Measurements from ENCODE around the gene FAF1.
"Not testable (repeated sequence)": the region's sequence is repeated elsewhere in the genome, so short reads cannot be mapped to it uniquely, and the experiment has no call there.

FAF1 gene

GRCh38 chr1:50787266-50787665 is 172.8 kb downstream of the FAF1 start:
- Histone ChIP-seq H3K4me1 (ENCODE audit: insufficient read depth, low read length) (no peaks in the 10 kb centered on the region), H3K36me3 (ENCODE audit: insufficient read depth, low read depth, low read length) (0 out of 2 replicates have a peak, but pooled peaks cover 8% of the 10 kb centered on the region), H3K27me3 (ENCODE audit: insufficient read depth, low read length) (no peaks in the 10 kb centered on the region), H3K4me3 (ENCODE audit: low read length) (no peak overlapping the region), H3K9me3 (ENCODE audit: insufficient read depth, low read depth, low read length) (no peaks in the 10 kb centered on the region), H3K27ac (ENCODE audit: low read length) (no peak overlapping the region), H3K9ac (ENCODE audit: low read depth, low read length) (no peak overlapping the region)

GRCh38 chr1:50783286-50783685 is 176.8 kb downstream of the FAF1 start:
- H3K9ac ChIP-seq (ENCODE audit: low read depth, low read length): no peak overlapping the region
- no peaks in the 10 kb centered on the region for H3K4me1 ChIP-seq (ENCODE audit: insufficient read depth, low read length)
- H3K36me3 ChIP-seq (ENCODE audit: insufficient read depth, low read depth, low read length): 0 out of 2 replicates have a peak, but pooled peaks cover 8% of the 10 kb centered on the region
- H3K4me3 ChIP-seq (ENCODE audit: low read length): no peak overlapping the region
- no peaks in the 10 kb centered on the region for H3K9me3 ChIP-seq (ENCODE audit: insufficient read depth, low read depth, low read length)
- H3K27ac ChIP-seq (ENCODE audit: low read length): no peak overlapping the region
- no peaks in the 10 kb centered on the region for H3K27me3 ChIP-seq (ENCODE audit: insufficient read depth, low read length)

DNA sequence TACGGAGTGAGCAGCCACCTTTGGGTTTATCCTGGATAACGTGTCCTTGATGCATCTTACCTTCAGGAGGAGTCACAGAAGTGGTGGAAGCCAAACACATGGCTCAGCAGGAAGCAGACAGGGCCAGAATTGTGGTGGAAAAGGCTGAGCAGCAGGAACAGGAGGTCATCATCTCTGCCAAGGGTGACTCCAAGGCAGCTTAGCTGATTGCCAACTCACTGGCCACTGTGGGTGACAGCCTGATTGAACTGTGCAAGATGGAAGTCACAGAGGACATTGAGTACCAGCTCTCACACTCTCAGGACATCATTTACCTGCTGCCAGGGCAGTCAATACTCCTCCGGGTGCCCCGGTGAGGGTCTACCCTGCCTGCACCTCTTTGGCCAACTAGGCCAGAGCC is 179.3 kb downstream of the FAF1 start:
- H3K4me1 ChIP-seq (ENCODE audit: insufficient read depth, low read length): no peaks in the 10 kb centered on the region

DNA sequence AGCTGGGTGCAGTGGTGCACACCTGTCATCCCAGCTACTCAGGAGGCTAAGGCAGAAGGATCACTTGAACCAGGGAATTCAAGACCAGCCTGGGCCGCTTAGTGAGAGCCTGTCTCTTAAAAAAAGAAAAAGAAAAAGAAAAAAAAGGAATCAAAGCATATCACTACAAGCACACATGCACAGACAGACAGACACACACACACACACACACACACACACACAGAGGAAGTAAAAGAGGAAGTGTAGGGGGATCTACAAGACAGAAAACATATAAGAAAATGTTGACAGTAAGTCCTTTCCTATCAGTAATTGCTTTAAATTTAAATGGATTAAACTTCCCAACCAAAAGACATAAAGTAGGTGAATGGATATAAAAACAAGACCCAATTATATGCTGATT is 180.3 kb downstream of the FAF1 start:
- no peak overlapping the region for H3K27ac ChIP-seq (ENCODE audit: low read length)
- H3K4me3 ChIP-seq (ENCODE audit: low read length): no peak overlapping the region
- no peaks in the 10 kb centered on the region for H3K36me3 ChIP-seq (ENCODE audit: insufficient read depth, low read depth, low read length)
- H3K4me1 ChIP-seq (ENCODE audit: insufficient read depth, low read length): no peaks in the 10 kb centered on the region
- H3K9me3 ChIP-seq (ENCODE audit: insufficient read depth, low read depth, low read length): no peaks in the 10 kb centered on the region
- H3K27me3 ChIP-seq (ENCODE audit: insufficient read depth, low read length): no peaks in the 10 kb centered on the region
- no peak overlapping the region for H3K9ac ChIP-seq (ENCODE audit: low read depth, low read length)

More for the DNA sequence above, 179.3 kb downstream of the FAF1 start:
- Histone ChIP-seq H3K4me3 (ENCODE audit: low read length) (no peak overlapping the region), H3K27me3 (ENCODE audit: insufficient read depth, low read length) (no peaks in the 10 kb centered on the region), H3K27ac (ENCODE audit: low read length) (no peak overlapping the region), H3K9ac (ENCODE audit: low read depth, low read length) (no peak overlapping the region), H3K9me3 (ENCODE audit: insufficient read depth, low read depth, low read length) (no peaks in the 10 kb centered on the region), H3K36me3 (ENCODE audit: insufficient read depth, low read depth, low read length) (no peaks in the 10 kb centered on the region)

GRCh38 chr1:50775740-50776139 is 184.3 kb downstream of the FAF1 start:
- Histone ChIP-seq H3K9me3 (ENCODE audit: insufficient read depth, low read depth, low read length) (no peaks in the 10 kb centered on the region), H3K27me3 (ENCODE audit: insufficient read depth, low read length) (no peaks in the 10 kb centered on the region), H3K36me3 (ENCODE audit: insufficient read depth, low read depth, low read length) (no peaks in the 10 kb centered on the region), H3K27ac (ENCODE audit: low read length) (no peak overlapping the region), H3K4me1 (ENCODE audit: insufficient read depth, low read length) (no peaks in the 10 kb centered on the region), H3K4me3 (ENCODE audit: low read length) (no peak overlapping the region), H3K9ac (ENCODE audit: low read depth, low read length) (no peak overlapping the region)

DNA sequence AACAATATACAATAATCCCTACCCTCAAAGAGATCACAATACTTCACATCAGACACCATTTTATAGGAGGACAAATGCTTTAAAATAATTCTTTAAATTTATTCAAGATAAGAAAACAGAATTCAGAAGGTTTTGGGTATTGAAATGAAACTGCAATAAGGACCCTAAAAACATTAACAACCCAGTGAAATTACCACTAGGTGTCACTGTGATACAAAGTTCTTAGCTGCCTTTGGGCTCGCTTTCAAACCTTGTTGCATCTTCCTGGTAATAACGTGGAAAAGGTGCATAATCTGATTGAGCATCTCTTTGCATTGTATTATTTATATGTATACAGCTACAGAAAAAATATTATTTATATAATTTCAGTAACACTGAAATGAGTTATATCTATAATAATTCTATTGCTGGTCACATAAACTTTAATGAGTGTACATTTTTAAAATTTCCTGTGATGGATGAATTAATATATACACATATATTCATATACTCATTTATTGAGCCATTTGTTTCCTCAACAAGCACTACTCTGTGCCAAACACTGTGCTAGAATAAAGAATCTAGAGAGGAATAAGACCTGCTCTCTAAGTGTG is 185.2 kb downstream of the FAF1 start:
- Histone ChIP-seq H3K9me3 (ENCODE audit: insufficient read depth, low read depth, low read length) (no peaks in the 10 kb centered on the region), H3K27me3 (ENCODE audit: insufficient read depth, low read length) (no peaks in the 10 kb centered on the region), H3K9ac (ENCODE audit: low read depth, low read length) (no peak overlapping the region), H3K36me3 (ENCODE audit: insufficient read depth, low read depth, low read length) (no peaks in the 10 kb centered on the region), H3K4me3 (ENCODE audit: low read length) (no peak overlapping the region), H3K4me1 (ENCODE audit: insufficient read depth, low read length) (no peaks in the 10 kb centered on the region), H3K27ac (ENCODE audit: low read length) (no peak overlapping the region)

DNA sequence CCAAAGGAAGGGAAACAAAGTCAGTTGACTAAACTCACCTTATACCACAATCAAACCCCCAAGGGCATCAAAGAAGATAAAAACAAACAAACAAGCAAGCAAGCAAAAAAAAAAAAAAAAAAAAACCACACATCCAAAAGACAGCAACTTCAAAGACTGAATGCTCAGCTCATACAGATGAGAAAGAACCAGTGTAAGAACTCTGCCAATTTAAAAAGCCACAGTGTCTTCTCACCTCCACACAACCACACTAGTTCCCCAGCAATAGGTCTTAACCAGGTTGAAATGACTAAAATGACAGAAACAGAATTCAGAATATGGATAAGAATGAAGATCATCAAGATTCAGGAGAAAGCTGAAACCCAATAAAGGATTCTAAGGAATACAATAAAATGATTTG is 193.4 kb downstream of the FAF1 start:
- Histone ChIP-seq H3K4me3 (ENCODE audit: low read length) (no peak overlapping the region), H3K36me3 (ENCODE audit: insufficient read depth, low read depth, low read length) (no peaks in the 10 kb centered on the region), H3K27ac (ENCODE audit: low read length) (no peak overlapping the region), H3K9ac (ENCODE audit: low read depth, low read length) (no peak overlapping the region), H3K27me3 (ENCODE audit: insufficient read depth, low read length) (no peaks in the 10 kb centered on the region), H3K4me1 (ENCODE audit: insufficient read depth, low read length) (no peaks in the 10 kb centered on the region), H3K9me3 (ENCODE audit: insufficient read depth, low read depth, low read length) (no peaks in the 10 kb centered on the region)

DNA sequence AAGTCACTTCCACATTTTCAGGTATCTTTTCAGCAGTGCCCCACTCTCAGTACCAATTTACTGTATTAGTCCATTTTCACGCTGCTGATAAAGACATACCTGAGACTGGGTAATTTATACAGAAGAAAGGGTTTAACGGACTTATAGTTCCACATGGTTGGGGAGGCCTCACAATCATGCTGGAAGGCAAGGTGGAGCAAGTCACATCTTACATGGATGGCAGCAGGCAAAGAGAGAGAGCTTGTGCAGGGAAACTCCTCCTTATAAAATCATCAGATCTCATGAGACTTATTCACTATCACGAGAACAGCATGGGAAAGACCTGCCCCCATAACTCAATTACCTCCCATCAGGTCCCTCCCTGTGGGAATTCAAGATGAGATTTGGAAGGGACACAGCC is 203.5 kb downstream of the FAF1 start:
- not testable (repeated sequence) for H3K27ac ChIP-seq (ENCODE audit: low read length)

DNA sequence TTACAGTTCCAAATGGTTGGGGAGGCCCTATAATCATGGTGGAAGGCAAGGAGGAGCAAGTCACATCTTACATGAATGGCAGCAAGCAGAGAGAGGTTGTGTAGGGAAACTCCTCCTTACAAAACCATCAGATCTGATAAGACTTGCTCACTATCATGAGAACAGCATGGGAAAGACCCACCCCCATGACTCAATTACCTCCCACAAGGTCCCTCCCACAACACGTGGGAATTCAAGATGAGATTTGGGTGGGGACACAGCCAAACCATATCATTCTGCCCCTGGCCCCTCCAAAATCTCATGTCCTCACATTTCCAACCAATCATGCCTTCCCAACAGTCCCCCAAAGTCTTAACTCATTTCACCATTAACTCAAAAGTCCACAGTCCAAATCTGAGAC is 205.3 kb downstream of the FAF1 start:
- H3K4me3 ChIP-seq (ENCODE audit: low read length); H3K36me3 ChIP-seq (ENCODE audit: insufficient read depth, low read depth, low read length); H3K4me1 ChIP-seq (ENCODE audit: insufficient read depth, low read length); H3K27me3 ChIP-seq (ENCODE audit: insufficient read depth, low read length); H3K9ac ChIP-seq (ENCODE audit: low read depth, low read length); H3K9me3 ChIP-seq (ENCODE audit: insufficient read depth, low read depth, low read length); H3K27ac ChIP-seq (ENCODE audit: low read length): not testable (repeated sequence)

More for the DNA sequence above, 203.5 kb downstream of the FAF1 start:
- not testable (repeated sequence) for H3K36me3 ChIP-seq (ENCODE audit: insufficient read depth, low read depth, low read length); H3K4me3 ChIP-seq (ENCODE audit: low read length); H3K9ac ChIP-seq (ENCODE audit: low read depth, low read length); H3K4me1 ChIP-seq (ENCODE audit: insufficient read depth, low read length); H3K9me3 ChIP-seq (ENCODE audit: insufficient read depth, low read depth, low read length); H3K27me3 ChIP-seq (ENCODE audit: insufficient read depth, low read length)

- no peaks in the 10 kb centered on the region for H3K9me3 ChIP-seq (ENCODE audit: insufficient read depth, low read depth, low read length)
- no peaks in the 10 kb centered on the region for H3K4me1 ChIP-seq (ENCODE audit: insufficient read depth, low read length)
- no peak overlapping the region for H3K9ac ChIP-seq (ENCODE audit: low read depth, low read length)
- H3K4me3 ChIP-seq (ENCODE audit: low read length): no peak overlapping the region
- H3K27ac ChIP-seq (ENCODE audit: low read length): no peak overlapping the region
- no peaks in the 10 kb centered on the region for H3K27me3 ChIP-seq (ENCODE audit: insufficient read depth, low read length)
- no peaks in the 10 kb centered on the region for H3K36me3 ChIP-seq (ENCODE audit: insufficient read depth, low read depth, low read length)
These were observed 209.9 kb downstream of the FAF1 start for GRCh38 chr1:50750021-50750619.

DNA sequence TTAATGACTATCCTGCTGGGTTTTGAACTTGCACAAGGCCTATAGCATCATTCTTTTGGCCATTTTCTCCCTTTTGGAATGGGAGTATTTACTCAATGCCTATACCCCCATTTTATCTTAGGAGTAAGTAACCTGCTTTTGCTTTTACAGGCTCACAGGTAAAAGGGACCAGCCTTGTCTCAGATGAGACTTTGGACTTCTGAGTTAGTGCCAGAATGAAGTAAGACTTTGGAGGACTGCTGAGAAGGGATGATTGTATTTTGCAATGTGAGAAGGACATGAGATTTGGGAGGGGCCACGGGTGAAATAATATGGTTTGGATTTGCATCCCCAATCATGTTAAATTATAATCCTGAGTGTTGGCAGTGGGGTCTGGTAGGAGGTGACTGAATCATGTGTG is 212.7 kb downstream of the FAF1 start:
- Histone ChIP-seq H3K4me3 (ENCODE audit: low read length) (no peak overlapping the region), H3K9ac (ENCODE audit: low read depth, low read length) (no peak overlapping the region)

GRCh38 chr1:50742523-50742922 is 217.5 kb downstream of the FAF1 start:
- H3K36me3 ChIP-seq (ENCODE audit: insufficient read depth, low read depth, low read length): no peaks in the 10 kb centered on the region
- no peak overlapping the region for H3K9ac ChIP-seq (ENCODE audit: low read depth, low read length)
- H3K4me1 ChIP-seq (ENCODE audit: insufficient read depth, low read length): no peaks in the 10 kb centered on the region
- H3K27ac ChIP-seq (ENCODE audit: low read length): no peak overlapping the region
- H3K9me3 ChIP-seq (ENCODE audit: insufficient read depth, low read depth, low read length): no peaks in the 10 kb centered on the region
- no peak overlapping the region for H3K4me3 ChIP-seq (ENCODE audit: low read length)
- H3K27me3 ChIP-seq (ENCODE audit: insufficient read depth, low read length): no peaks in the 10 kb centered on the region

More for the DNA sequence above, 212.7 kb downstream of the FAF1 start:
- Histone ChIP-seq H3K4me1 (ENCODE audit: insufficient read depth, low read length) (no peaks in the 10 kb centered on the region), H3K36me3 (ENCODE audit: insufficient read depth, low read depth, low read length) (no peaks in the 10 kb centered on the region), H3K27me3 (ENCODE audit: insufficient read depth, low read length) (no peaks in the 10 kb centered on the region), H3K27ac (ENCODE audit: low read length) (no peak overlapping the region), H3K9me3 (ENCODE audit: insufficient read depth, low read depth, low read length) (no peaks in the 10 kb centered on the region)

All from iPS-20b (cell line).